HUDEP-2 (cell line): Measurements from ENCODE around the gene TSPAN13.

Experiments used
- DNase-seq, 76 experiments: peaks; one replicate each; lab custom pipeline; 2025; ENCODE audit not compliant: unreplicated experiment in 76 of 76; lab: John Stamatoyannopoulos, UW

TSPAN13 gene

DNA sequence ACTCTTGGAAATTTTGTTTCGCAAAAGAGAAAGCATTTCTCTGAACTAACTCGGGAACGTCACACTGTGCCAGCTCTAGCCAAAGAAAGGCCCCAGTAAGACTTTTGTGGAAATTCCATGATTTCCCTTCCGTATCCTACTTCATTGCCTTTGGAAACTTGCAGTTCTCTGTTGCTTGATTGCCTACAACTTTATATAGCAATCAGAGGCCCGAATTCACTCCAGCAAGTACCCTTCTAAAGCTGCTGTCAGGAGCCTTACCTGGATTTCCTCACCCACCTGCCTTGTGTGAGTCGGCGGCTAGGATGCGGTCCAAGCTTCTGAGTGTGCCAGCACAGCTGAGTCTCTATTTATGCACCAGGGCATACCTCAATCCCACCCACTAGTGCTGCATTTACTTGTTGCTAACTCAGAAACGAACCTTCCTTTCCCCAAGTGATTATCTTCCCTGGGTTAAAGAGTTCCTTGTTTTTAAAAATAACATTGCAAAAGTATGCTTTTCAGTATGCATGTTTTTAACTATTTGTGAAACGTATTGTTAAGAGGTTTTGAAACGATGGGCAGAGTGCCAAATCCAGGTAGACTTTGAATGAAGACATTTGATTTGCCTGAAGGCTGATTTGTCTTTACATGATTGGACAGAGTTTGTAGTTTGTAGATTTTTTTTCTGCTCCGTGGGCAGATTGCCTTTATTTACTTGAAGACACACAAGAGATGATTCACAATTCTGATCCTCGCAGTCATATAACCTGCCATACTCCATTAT, 51.3 kb downstream of the TSPAN13 start, which contains the start of gene AGR2:
TSS of gene AGR2 (minus strand) at position 326 of the 766 bp plus-strand sequence. CDS start 3,203 bp downstream, outside the sequence.
- no peak for DNase-seq

DNA sequence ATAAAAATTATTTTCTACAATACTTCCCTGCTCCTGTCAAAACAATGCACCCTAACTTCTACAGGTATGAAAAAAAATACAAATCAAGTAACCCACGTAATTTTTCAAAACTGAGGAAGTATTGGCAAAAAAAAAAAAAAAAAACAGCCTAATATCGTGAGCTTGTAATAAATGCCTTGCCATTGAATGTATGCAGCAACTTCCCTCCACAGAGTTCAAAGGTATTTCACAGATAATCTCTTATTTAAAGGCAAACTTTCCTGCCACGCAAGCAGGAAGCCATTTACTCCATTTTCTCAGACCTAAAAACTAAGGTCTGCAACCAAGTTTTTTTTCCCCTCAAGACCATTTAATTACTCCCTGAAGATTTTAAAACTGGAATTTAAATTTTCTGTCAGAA, 51.9 kb downstream of the TSPAN13 start:
- no peak for DNase-seq

- no peak for DNase-seq
Observed at GRCh38 chr7:16810112-16810511, 56.6 kb downstream of the TSPAN13 start.

GRCh38 chr7:16810573-16810972, 57.0 kb downstream of the TSPAN13 start:
- DNase-seq: no peak

DNA sequence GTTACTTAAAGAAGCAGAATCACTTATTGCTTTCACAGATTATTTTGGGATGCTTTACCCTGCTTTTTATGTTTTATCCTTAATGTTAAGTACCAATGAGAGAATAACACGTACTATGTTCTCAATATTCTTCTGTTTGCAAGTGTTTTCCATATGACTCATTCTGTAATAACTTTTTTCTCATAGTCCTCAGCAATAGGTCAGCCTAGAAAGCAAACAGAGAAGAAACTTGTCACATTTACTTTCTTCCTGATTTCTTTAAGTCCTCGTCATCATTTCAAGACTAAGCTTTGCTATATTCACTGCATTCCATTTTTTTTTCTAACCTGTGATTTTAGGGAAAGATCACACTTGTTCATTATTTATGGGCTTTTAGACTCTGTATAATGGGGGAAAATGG, 58.0 kb downstream of the TSPAN13 start:
- no peak for DNase-seq

DNA sequence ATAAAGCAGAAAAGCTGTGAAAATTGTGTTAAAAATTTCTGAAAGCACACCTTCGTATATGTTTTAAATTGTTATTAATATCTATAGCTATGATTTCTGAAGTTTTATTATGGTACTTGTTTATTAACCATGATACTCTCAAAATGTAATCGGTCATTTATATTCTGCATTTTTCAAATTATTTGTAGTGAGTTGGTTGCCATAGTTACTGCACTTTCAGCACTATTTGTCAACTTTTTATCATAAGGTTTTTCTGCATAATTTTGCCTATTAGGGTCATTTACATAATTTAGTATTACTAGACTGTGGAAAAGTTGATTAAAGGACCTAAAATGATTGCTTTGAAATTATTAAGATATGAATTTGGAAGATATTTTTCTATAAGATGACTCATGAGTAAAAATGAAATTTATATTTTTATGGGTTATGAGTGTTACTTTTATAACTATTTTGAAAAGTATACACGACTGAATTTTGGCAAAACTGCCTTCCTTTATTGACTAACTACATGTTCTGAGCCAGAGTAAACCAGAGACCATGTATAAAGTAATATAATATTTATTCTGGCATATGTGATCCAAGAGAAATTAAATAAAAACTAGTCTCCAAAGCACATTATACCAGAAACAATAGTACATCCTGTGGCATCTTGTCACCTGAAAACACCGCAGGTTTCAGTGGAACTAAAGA, 59.1 kb downstream of the TSPAN13 start:
- no peak for DNase-seq

GRCh38 chr7:16813232-16813616, 59.7 kb downstream of the TSPAN13 start:
- no peak for DNase-seq

DNA sequence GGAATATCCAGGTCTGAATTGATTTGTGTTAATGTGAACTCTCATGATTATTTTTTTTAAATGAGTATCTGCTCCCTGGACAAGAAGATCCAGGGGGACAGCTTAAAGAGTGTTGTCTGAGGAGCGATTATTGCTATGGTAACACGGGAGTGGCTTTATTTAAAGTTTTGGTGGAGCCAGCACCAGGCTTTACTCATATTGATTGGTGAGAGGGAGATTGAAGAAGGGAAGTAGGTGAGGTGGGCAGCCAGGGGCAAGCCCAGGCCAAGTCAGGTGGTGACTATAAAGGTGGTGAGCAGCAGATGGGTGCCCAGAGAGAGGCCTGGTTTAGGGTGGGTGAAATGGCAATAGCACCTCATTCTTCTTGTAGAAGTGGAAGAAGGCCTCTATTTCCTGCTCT, 61.4 kb downstream of the TSPAN13 start:
- DNase-seq: peak in 15 of 76 experiments; percentile 2 to 40 (median 11)

DNA sequence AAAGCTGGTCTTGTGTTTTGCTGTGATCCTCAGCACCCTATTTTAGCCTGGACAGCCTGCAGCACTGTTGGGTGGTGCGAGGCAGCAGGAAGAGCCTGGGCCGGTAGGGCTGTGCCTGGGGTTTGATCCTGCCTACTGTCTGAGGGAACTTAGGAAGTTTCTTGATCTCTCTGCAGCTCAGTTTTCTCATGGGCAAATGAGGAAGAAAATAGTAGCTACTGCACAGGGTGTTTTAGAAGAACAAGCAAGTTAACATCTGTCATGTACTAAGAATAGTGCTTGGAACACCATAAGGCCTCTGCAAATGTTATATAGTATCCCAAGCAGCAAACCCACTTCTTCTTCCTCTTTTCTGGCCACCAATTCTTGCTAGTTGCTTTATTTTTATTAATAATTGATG, 63.3 kb downstream of the TSPAN13 start:
- DNase-seq: no peak

- DNase-seq: no peak
Observed at GRCh38 chr7:16817536-16817935, 64.0 kb downstream of the TSPAN13 start.

GRCh38 chr7:16818732-16819131, 65.2 kb downstream of the TSPAN13 start:
- DNase-seq: no peak

- no peak for DNase-seq
Observed at GRCh38 chr7:16822029-16822428, 68.5 kb downstream of the TSPAN13 start.

DNA sequence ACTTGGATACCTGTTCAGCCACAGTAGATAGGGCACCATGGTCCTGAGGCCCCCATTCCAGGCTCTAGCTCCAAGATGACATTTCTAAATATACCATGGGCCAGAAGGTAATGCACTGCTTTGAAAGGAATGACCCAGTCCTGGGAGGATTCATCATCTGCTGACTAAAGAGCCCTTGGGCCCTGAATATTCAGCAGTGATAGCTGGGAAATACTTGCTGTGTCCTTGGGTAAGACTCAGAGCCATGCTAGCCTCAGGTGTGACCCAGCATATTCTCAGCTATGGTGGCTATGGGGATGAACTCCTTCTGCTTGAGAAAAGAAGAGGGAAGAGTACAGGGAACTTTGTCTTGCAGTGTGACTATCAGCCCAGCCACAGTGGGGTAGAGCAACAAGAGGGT, 72.5 kb downstream of the TSPAN13 start:
- DNase-seq: no peak

DNA sequence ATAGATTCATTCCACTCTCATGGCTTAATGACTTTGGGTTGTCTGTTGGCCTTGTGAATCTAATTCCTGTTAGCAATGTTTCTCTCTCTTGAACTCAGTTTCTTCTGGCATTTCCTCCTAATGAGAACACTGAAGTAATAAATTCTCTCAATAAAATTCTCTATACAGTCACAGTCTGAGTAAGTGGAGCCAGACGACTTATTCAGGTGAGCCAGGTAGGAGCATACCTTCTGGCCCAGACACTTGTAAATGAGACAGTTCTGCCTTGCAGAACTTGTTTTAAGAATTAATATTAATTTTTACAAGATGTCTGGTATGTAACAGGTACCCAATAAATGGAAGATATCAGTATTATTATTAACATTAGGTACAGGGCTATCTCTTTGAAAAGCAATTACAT, 79.8 kb downstream of the TSPAN13 start:
- no peak for DNase-seq
